Measurements from ENCODE around the gene TRAPPC2L.

- no peak for TF ChIP-seq CTCF (IDR thresholded peaks at IDR 0.05)
- no peak for TF ChIP-seq ZFX (IDR thresholded peaks at IDR 0.05; ENCODE audit: borderline replicate concordance)
Measured at GRCh38 chr16:88826070-88826840, 30.7 kb upstream of the TRAPPC2L start.

All from 22Rv1 (cell line).